DND-41 (cell line): ENCODE measurements around the gene ATXN1.

ENCODE experiments used
- EZH2 ChIP-seq: IDR thresholded peaks from 3 replicates; pipeline ENCODE4 v1.6.1; 2012; ENCODE audit warnings: borderline replicate concordance, low read depth, mild to moderate bottlenecking, moderate library complexity, low read length, inconsistent platforms; ENCODE audit not compliant: severe bottlenecking
- TF ChIP-seq, protein P1 (sequence below): IDR thresholded peaks from 2 replicates; pipeline ENCODE4 v1.5.1; 2012; ENCODE audit warnings: borderline replicate concordance, low read length, moderate library complexity, mild to moderate bottlenecking; ENCODE audit not compliant: poor library complexity, severe bottlenecking; ENCODE audit errors: extremely low read depth

DNA sequence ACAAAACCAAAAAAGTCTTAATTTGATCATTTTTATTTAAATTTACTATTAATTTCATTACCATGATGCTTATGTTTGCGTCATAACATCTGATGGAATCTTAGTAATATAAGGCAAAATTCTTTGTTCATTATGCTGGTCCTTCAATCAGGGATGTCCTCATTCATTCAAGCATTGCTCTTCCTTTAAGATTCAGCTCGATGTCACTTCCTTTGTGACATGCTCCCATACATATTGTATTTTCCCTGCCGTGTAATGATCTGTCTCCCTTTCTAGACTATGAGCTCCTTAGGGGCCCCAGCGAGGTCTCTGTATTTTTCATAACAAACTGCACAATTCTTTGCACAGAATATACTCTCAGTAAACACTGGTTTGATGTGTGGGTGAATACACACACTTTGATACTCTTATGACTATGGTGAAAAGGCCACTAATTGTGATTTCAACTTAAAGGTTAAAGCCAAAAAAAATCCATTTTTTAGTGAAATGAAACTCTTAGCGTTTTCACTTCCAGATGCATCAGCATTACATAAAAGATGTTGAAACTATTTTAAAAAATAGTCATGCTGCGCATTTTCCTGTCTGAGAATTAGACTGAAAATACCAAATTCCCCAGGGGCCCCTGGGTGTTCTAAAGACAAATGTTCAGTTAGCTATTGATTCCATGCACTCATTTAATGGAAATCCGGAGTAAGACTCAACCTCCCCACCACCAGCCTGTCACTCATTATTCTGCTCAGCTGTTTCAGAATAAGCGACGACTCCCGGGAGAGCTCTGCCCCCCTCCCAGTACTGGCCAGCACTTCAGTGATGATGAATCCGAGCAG lies 169.7 kb downstream of the ATXN1 start:
- TF ChIP-seq EZH2, result no peak
- TF ChIP-seq, protein P1, sequence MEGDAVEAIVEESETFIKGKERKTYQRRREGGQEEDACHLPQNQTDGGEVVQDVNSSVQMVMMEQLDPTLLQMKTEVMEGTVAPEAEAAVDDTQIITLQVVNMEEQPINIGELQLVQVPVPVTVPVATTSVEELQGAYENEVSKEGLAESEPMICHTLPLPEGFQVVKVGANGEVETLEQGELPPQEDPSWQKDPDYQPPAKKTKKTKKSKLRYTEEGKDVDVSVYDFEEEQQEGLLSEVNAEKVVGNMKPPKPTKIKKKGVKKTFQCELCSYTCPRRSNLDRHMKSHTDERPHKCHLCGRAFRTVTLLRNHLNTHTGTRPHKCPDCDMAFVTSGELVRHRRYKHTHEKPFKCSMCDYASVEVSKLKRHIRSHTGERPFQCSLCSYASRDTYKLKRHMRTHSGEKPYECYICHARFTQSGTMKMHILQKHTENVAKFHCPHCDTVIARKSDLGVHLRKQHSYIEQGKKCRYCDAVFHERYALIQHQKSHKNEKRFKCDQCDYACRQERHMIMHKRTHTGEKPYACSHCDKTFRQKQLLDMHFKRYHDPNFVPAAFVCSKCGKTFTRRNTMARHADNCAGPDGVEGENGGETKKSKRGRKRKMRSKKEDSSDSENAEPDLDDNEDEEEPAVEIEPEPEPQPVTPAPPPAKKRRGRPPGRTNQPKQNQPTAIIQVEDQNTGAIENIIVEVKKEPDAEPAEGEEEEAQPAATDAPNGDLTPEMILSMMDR, result no peak
